Hepatocyte (in vitro differentiated cells): ENCODE data around the gene RTL9.

Experiments used
- EZH2phosphoT487 ChIP-seq: fragments of 200-600 bp; sonication (generic); IDR thresholded peaks from one replicate; pipeline ENCODE4 v1.6.1; 2018; ENCODE audit warnings: antibody characterized with exemption, mild to moderate bottlenecking, low read depth, moderate library complexity; ENCODE audit not compliant: unreplicated experiment, severe bottlenecking
- TF ChIP-seq, protein P1 (sequence below): fragments of 200-600 bp; sonication (generic); IDR thresholded peaks from 2 replicates; pipeline ENCODE4 v1.5.1; 2016; ENCODE audit warnings: antibody characterized with exemption, mild to moderate bottlenecking; ENCODE audit not compliant: poor library complexity

DNA sequence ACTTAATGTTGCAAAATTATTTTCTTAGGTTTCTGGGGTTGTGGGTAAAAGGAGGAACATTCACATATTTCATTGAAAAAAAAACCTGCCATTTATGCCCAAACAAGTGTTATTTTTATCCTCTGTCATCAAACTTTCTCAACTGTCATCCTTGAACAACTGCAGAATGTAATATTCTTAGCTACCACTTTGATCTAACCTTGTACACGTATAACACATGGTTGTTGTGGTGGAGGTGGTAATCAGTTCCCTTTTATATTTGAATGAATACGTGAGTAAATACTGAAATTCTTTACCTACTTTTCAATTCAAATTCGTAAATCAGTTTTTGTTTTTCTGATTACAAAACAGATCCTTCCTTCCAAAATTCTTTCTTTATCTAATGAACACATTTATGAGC lies 37.0 kb upstream of the RTL9 start:
- TF ChIP-seq, protein P1, sequence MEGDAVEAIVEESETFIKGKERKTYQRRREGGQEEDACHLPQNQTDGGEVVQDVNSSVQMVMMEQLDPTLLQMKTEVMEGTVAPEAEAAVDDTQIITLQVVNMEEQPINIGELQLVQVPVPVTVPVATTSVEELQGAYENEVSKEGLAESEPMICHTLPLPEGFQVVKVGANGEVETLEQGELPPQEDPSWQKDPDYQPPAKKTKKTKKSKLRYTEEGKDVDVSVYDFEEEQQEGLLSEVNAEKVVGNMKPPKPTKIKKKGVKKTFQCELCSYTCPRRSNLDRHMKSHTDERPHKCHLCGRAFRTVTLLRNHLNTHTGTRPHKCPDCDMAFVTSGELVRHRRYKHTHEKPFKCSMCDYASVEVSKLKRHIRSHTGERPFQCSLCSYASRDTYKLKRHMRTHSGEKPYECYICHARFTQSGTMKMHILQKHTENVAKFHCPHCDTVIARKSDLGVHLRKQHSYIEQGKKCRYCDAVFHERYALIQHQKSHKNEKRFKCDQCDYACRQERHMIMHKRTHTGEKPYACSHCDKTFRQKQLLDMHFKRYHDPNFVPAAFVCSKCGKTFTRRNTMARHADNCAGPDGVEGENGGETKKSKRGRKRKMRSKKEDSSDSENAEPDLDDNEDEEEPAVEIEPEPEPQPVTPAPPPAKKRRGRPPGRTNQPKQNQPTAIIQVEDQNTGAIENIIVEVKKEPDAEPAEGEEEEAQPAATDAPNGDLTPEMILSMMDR: no peak
- no peak for TF ChIP-seq EZH2phosphoT487
